Endothelial cell of umbilical vein (primary cell): ENCODE measurements around the gene C20orf141. TPM values are rescaled to one million over a fixed set of nuclear protein-coding genes. Genes with fewer than 3 reads are reported as not detected.

ENCODE experiments used
- BruUV-seq: library from RNA; stranded (reverse); fragments of 400-500 nt; replicated peaks from 2 replicates; lab custom pipeline; 2021; lab: Mats Ljungman, UMichigan
- CTCF ChIA-PET: fragments of 300-600, 350-600 bp; sonication (Branson Sonifier 250); formaldehyde crosslinking; loops from one replicate; lab custom pipeline; 2021; ENCODE audit warnings: antibody characterized with exemption, inconsistent platforms; lab: Charles Lee
- POLR2A ChIA-PET: fragments of 300-600, 350-600 bp; sonication (Branson Sonifier 250); formaldehyde crosslinking; loops from one replicate; lab custom pipeline; 2021; ENCODE audit warnings: antibody characterized with exemption, inconsistent platforms; lab: Charles Lee
- DNase-seq: peaks from one replicate; pipeline ENCODE4 v3.0.0-alpha.2; 2011; ENCODE audit warnings: low read depth, low spot score
- FAIRE-seq: peaks from 2 replicates; lab custom pipeline; 2011; peaks lifted over from hg19 to GRCh38; lab: Jason Lieb, UNC
- H2AFZ ChIP-seq: 2 replicates; pipeline ENCODE4 v1.6.0; 2012; ENCODE audit warnings: low read depth, low read length, control low read depth, inconsistent platforms
- H3K27ac ChIP-seq: 2 replicates; pipeline ENCODE4 v1.5.1; 2011; ENCODE audit warnings: low read depth, mild to moderate bottlenecking, control low read depth, low read length, moderate library complexity; ENCODE audit not compliant: insufficient read depth
- H3K27me3 ChIP-seq, 2 experiments: 2 replicates each; pipeline versions ENCODE4 v1.6.0 to v1.6.1; 2011; ENCODE audit warnings: low read length in 2 of 2, mixed read lengths in 1 of 2; ENCODE audit not compliant: control insufficient read depth in 2 of 2, insufficient read depth in 2 of 2
- H3K36me3 ChIP-seq, 2 experiments: 2 replicates in 1 of 2; 3 replicates in 1 of 2; pipeline ENCODE4 v1.5.1; 2011; ENCODE audit warnings: low read length in 2 of 2, mild to moderate bottlenecking in 1 of 2, moderate library complexity in 1 of 2; ENCODE audit not compliant: control insufficient read depth in 2 of 2, insufficient read depth in 2 of 2; ENCODE audit errors: extremely low read depth in 1 of 2
- H3K4me1 ChIP-seq: 3 replicates; pipeline ENCODE4 v1.5.1; 2011; ENCODE audit warnings: mild to moderate bottlenecking, low read length; ENCODE audit not compliant: control insufficient read depth, insufficient read depth; ENCODE audit errors: extremely low read depth
- H3K4me2 ChIP-seq: 2 replicates; pipeline ENCODE4 v1.6.1; 2011; ENCODE audit warnings: low read length, control low read depth, mixed read lengths; ENCODE audit not compliant: insufficient read depth
- H3K4me3 ChIP-seq, 3 experiments: fragments of 200-600 bp in 1 of 3; sonication (generic), shearing (Covaris generic) in 1 of 3; replicated peaks in 1 of 3; 2 replicates each; pipeline ENCODE4 v1.5.1; 2011 to 2016; ENCODE audit warnings: control low read depth in 3 of 3, low read length in 3 of 3, mild to moderate bottlenecking in 2 of 3, inconsistent platforms in 1 of 3, low read depth in 1 of 3, moderate library complexity in 1 of 3; ENCODE audit not compliant: insufficient read depth in 1 of 3
- H3K79me2 ChIP-seq: 2 replicates; pipeline ENCODE4 v1.6.0; 2012; ENCODE audit warnings: low read length, inconsistent platforms; ENCODE audit not compliant: control insufficient read depth, insufficient read depth
- H3K9ac ChIP-seq: replicated peaks from 2 replicates; pipeline ENCODE3; 2011; ENCODE audit warnings: low read length, control low read depth; ENCODE audit not compliant: insufficient read depth; ENCODE audit errors: extremely low read depth
- H3K9me1 ChIP-seq: replicated peaks from 3 replicates; pipeline ENCODE4 v1.6.0; 2011; ENCODE audit warnings: mild to moderate bottlenecking, low read length; ENCODE audit not compliant: control insufficient read depth, insufficient read depth; ENCODE audit errors: extremely low read depth
- H3K9me3 ChIP-seq: replicated peaks from 2 replicates; pipeline ENCODE4 v1.5.1; 2012; ENCODE audit warnings: low read length, inconsistent platforms; ENCODE audit not compliant: control insufficient read depth, insufficient read depth
- H4K20me1 ChIP-seq: replicated peaks from 2 replicates; pipeline ENCODE3; 2011; ENCODE audit warnings: mild to moderate bottlenecking, low read length; ENCODE audit not compliant: control insufficient read depth, insufficient read depth; ENCODE audit errors: extremely low read depth
- CTCF ChIP-seq, 2 donors: IDR thresholded peaks; 1 replicate in 1 of 2; 2 replicates in 1 of 2; pipeline ENCODE4 v1.5.1; 2011; ENCODE audit warnings: low read length in 2 of 2, mild to moderate bottlenecking in 2 of 2, moderate library complexity in 2 of 2, control low read depth in 1 of 2, inconsistent platforms in 1 of 2, low read depth in 1 of 2; ENCODE audit not compliant: insufficient read depth in 1 of 2; ENCODE audit errors: extremely low read depth in 1 of 2
- EZH2 ChIP-seq: IDR thresholded peaks from 2 replicates; pipeline ENCODE4 v1.6.1; 2012; ENCODE audit warnings: borderline replicate concordance, low read depth, mild to moderate bottlenecking, moderate library complexity, low read length, inconsistent platforms; ENCODE audit not compliant: severe bottlenecking
- FOS ChIP-seq: IDR thresholded peaks from 2 replicates; pipeline ENCODE4 v1.6.1; 2011; ENCODE audit warnings: mild to moderate bottlenecking, low read length, moderate library complexity, borderline replicate concordance; ENCODE audit not compliant: insufficient read depth
- GATA2 ChIP-seq: IDR thresholded peaks from 2 replicates; pipeline ENCODE4 v1.7.0; 2011; ENCODE audit warnings: low read depth, mild to moderate bottlenecking, moderate library complexity, mixed read lengths, low read length; ENCODE audit not compliant: insufficient read length, insufficient read depth
- JUN ChIP-seq: IDR thresholded peaks from 2 replicates; pipeline ENCODE4 v1.6.1; 2011; ENCODE audit warnings: borderline replicate concordance, low read depth; ENCODE audit not compliant: insufficient read length, insufficient read depth
- MAX ChIP-seq: IDR thresholded peaks from 2 replicates; pipeline ENCODE4 v1.6.1; 2011; ENCODE audit not compliant: insufficient read depth, insufficient read length
- MYC ChIP-seq: IDR thresholded peaks from one replicate; pipeline ENCODE4 v1.6.1; 2011; ENCODE audit warnings: mild to moderate bottlenecking, low read depth, low read length
- POLR2A ChIP-seq: IDR thresholded peaks from 2 replicates; pipeline ENCODE4 v1.6.1; 2012; ENCODE audit warnings: low read depth, mild to moderate bottlenecking, control low read depth, low read length
- POLR2AphosphoS5 ChIP-seq: IDR thresholded peaks from 2 replicates; pipeline ENCODE4 v1.6.1; 2012; ENCODE audit warnings: low read depth, mild to moderate bottlenecking, control low read depth, low read length, moderate library complexity; ENCODE audit not compliant: insufficient read depth
- dilution Hi-C: fragments of 300-500 bp; cut with MboI; formaldehyde crosslinking; loops from one replicate; pipeline ENCODE4 v1.15.0; 2019; ENCODE audit warnings: low sequenced_read_pairs; ENCODE audit not compliant: extremely low pct_ligation_motif_present
- intact Hi-C: fragments of 100-400 bp; cut with micrococcal nuclease; formaldehyde crosslinking; loops from one replicate; pipeline ENCODE4 v1.10.0; 2022
- polyA plus RNA-seq, 4 experiments: library from polyadenylated mRNA; depleted of rRNA in 3 of 4; stranded (reverse) in 3 of 4; unstranded in 1 of 4; fragments of >200 nt; gene quantifications; 2 replicates each; pipeline versions ENCODE4 v1.2.1 to v1.2.3, GENCODE V29; 2011 to 2012; ENCODE audit warnings: missing spikeins in 1 of 4
- total RNA-seq: library from RNA; stranded (reverse); gene quantifications from 2 replicates; pipeline ENCODE4 v1.2.3, GENCODE V29; 2021

The C20orf141 gene
- total and polyA plus RNA-seq, 2 donors (not counting 3 experiments of a cell fraction or from before 2014, with no cell fraction given) = not detected

GRCh38 chr20:2801286-2801728 is 13.5 kb upstream of the C20orf141 start:
- DNase-seq (no peak), FAIRE-seq (peak; percentile 12)
- BruUV-seq = TSS peak; percentile 63
- dilution Hi-C loops = no loop called here
- no peaks in the 10 kb centered on the region for H3K36me3 ChIP-seq
- H3K27ac ChIP-seq = no peak overlapping the region
- peaks cover 53 to 65% of the 10 kb centered on the region in 2 experiments for H3K27me3 ChIP-seq
- POLR2A ChIA-PET = no interaction called here
- no peak overlapping the region for H3K9ac ChIP-seq
- H3K4me2 ChIP-seq = peak overlapping the region; percentile 33
- H3K9me1 ChIP-seq = no peaks in the 10 kb centered on the region
- TF ChIP-seq EZH2 (no peak), FOS (no peak), MAX (no peak), GATA2 (no peak), JUN (no peak), POLR2A (no peak), MYC (no peak), CTCF (IDR thresholded peaks at IDR 0.05; ENCODE audit: extremely low read depth in 1 of 2, insufficient read depth in 1 of 2, low read depth in 1 of 2, low read length in 2 of 2) (no peak), POLR2AphosphoS5 (no peak)
- peaks cover 6% of the 10 kb centered on the region for H3K4me1 ChIP-seq
- no peaks in the 10 kb centered on the region for H3K9me3 ChIP-seq
- CTCF ChIA-PET = interaction anchor here (0.7 to 2.6 kb wide), 3 partner anchors 11 to 51 kb away, joined by 3 to 6 read pairs (median 5); no protein-coding TSS in a partner anchor
- no peak overlapping the region for H3K4me3 ChIP-seq
- intact Hi-C loops = no loop called here
- H3K79me2 ChIP-seq = no peaks in the 10 kb centered on the region
- H4K20me1 ChIP-seq = no peaks in the 10 kb centered on the region
- H2AFZ ChIP-seq = no peak overlapping the region
